Astrocyte of the cerebellum (primary cell): ENCODE results near the gene LRRC1.
A peak's percentile ranks its signal among the peaks of the same experiment; 100 is the strongest.

ENCODE experiments used
- DNase-seq: peaks from one replicate; pipeline ENCODE4 v3.0.0-alpha.2; 2011; ENCODE audit warnings: low read depth
- H3K4me3 ChIP-seq: 2 replicates; pipeline ENCODE4 v1.5.1; 2011; ENCODE audit warnings: mild to moderate bottlenecking, low read depth, low read length, moderate library complexity
- in situ Hi-C: cut with HindIII; loops from 2 replicates; pipeline ENCODE4 v1.10.0; 2017; ENCODE audit warnings: low sequenced_read_pairs
- TF ChIP-seq, protein P1 (sequence below): IDR thresholded peaks from 2 replicates; pipeline ENCODE4 v1.5.1; 2012; ENCODE audit warnings: low read length, low read depth, moderate library complexity, mild to moderate bottlenecking; ENCODE audit errors: missing control alignments

The LRRC1 gene

DNA sequence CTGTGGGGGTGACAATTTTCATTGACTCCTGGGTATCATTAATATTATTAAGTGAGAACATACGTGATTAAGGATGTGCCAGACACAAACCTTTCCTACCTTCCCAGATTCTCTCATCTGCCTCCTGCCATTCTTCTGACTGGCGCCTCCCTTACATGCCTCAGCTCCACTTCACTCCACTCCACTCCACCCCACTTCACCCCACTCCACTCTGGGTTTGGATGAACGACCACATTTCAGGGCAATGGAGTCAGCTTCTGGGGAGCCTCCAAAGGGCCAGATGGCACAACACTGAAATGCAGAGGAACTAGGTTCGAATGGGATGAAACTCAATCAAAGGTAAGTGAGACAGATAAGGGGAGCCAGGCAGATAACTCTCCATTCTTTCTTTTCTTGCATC lies 40.5 kb upstream of the LRRC1 start:
- in situ Hi-C loops, result no loop called here
- no peak for DNase-seq
- TF ChIP-seq, protein P1, sequence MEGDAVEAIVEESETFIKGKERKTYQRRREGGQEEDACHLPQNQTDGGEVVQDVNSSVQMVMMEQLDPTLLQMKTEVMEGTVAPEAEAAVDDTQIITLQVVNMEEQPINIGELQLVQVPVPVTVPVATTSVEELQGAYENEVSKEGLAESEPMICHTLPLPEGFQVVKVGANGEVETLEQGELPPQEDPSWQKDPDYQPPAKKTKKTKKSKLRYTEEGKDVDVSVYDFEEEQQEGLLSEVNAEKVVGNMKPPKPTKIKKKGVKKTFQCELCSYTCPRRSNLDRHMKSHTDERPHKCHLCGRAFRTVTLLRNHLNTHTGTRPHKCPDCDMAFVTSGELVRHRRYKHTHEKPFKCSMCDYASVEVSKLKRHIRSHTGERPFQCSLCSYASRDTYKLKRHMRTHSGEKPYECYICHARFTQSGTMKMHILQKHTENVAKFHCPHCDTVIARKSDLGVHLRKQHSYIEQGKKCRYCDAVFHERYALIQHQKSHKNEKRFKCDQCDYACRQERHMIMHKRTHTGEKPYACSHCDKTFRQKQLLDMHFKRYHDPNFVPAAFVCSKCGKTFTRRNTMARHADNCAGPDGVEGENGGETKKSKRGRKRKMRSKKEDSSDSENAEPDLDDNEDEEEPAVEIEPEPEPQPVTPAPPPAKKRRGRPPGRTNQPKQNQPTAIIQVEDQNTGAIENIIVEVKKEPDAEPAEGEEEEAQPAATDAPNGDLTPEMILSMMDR, result no peak
- H3K4me3 ChIP-seq, result no peak overlapping the region

DNA sequence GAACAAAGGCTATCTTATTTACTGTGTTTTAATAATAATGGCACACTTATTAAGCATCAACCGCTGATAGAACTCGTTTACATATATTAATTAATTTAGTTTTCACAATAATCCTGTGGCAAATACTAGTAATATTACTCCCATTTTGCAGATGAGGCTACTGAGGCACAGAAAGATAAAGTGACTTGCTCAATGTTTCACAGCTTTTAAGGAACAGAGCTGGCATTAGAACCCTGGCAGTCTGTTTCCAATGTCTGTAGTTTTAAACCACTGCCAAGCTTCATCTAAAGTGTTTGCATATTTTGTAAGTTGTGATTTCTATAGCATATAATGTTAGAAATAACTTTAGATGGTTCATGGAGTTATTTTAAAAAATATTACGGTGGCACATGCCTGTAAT lies 38.4 kb upstream of the LRRC1 start:
- TF ChIP-seq, protein P1, result no peak
- in situ Hi-C loops, result no loop called here
- no peak for DNase-seq
- no peak overlapping the region for H3K4me3 ChIP-seq

DNA sequence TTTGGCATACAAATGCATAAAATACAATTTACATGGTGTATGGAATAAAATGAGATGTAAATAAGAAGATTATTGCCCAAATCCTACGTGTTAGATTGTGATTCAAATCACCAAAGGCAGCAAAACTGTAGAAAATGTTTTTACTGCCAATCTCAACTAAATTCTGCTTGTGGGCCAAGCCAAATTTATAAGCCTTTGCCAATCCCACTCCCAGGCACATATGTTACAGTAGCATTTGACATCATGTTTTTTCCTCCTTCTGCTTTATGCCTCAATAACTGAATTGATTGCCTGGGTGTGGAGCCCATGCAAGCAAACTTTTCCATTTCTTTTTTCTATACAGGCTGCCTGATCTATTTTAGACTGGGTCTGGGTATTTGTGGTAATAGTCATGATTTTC lies 36.3 kb upstream of the LRRC1 start:
- TF ChIP-seq, protein P1, result no peak
- in situ Hi-C loops, result no loop called here
- DNase-seq, result no peak
- no peak overlapping the region for H3K4me3 ChIP-seq

DNA sequence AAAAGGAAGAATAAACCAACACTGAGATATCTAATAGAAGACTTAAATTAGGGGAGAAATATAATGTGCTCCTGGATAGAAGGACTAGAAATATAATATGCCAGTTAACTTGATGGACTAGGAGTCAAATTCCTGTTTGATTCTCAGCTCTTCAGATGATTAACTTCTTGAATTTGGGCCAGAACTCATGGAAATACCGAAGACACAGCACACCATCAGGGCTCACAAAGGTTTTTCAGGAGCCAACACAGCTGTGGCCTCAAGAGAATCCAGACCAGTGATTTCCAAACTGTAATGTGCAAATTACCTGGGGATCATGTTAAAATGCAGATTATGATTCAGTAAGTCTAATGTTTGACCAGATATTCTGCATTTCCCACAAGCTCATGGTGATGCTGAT lies 33.8 kb upstream of the LRRC1 start:
- DNase-seq, result peak; percentile 20
- no peak overlapping the region for H3K4me3 ChIP-seq
- in situ Hi-C loops, result no loop called here
- TF ChIP-seq, protein P1, result no peak

DNA sequence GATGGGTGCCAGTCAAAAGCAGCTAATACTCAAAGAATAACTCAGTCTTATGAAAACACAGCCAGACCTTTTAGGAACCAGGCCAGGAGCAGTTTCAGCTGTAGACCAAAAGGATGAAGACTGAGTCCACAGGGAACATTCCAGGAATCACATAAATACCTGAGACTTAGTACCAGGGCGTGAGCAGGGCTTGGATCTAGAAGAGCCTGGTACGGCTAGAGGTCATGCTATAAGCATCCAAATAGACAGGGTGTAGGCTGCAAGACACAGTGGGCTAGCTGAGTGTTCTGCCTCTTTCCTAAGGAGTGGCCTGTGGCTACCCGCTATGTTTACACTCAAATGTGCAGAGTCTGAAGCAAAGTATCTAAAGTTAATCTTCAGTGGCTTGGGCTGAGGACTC lies 29.5 kb upstream of the LRRC1 start:
- DNase-seq, result no peak
- TF ChIP-seq, protein P1, result no peak
- in situ Hi-C loops, result no loop called here
- H3K4me3 ChIP-seq, result no peak overlapping the region

DNA sequence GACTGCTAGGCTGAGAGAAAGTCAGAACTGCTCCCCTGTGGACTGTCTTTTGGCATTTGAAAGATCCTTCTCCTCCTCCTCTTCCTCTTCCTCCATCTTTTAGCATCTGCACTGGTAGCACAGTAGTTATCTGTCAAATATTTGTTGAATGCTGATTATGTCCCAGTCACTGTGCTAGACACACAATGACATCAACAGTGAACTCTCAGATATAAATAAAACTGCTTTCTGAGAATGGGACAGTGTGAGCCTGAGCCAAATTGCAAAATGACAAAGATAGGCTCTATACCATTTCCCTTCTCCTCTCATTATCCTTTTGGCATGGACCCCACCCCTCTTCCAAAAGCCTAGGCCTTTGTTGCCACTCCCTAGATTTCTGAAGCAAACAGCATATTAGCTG lies 27.9 kb upstream of the LRRC1 start:
- no peak overlapping the region for H3K4me3 ChIP-seq
- TF ChIP-seq, protein P1, result no peak
- DNase-seq, result no peak
- in situ Hi-C loops, result no loop called here

DNA sequence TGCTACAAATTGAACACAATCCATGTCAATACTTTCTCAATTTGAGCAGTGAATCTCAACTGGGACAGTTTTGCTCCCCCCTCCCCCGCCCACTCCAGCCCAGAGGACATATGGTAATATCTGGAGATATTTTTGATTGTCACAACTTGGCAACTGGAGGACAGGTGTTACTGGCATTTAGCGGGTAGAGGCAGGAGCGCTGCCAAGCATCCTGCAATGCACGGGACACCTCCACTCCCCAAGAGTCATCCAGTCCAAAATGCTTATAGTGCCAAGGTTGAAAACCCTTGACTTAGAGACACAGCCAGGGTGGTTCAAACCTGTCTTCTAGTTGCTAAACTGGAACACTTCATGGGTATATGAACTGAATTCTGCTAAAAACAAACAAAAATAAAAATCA lies 26.9 kb upstream of the LRRC1 start:
- no peak for DNase-seq
- H3K4me3 ChIP-seq, result no peak overlapping the region
- in situ Hi-C loops, result no loop called here
- TF ChIP-seq, protein P1, result no peak
